Glutamatergic neuron (in vitro differentiated cells): ENCODE data around the gene SLC12A9. TPM values are rescaled to one million over a fixed set of nuclear protein-coding genes. Genes with fewer than 3 reads are reported as not detected.

Experiments used
- DNase-seq: peaks from one replicate; pipeline ENCODE4 v3.0.0; 2022
- H3K27ac Mint-ChIP-seq: one replicate; pipeline ENCODE4 v1.8.0; 2020; ENCODE audit warnings: mild to moderate bottlenecking, mixed read lengths, inconsistent platforms; ENCODE audit not compliant: unreplicated experiment
- H3K27me3 Mint-ChIP-seq: one replicate; pipeline ENCODE4 v1.8.0; 2020; ENCODE audit warnings: mild to moderate bottlenecking, moderate library complexity, mixed read lengths, inconsistent platforms; ENCODE audit not compliant: unreplicated experiment
- H3K36me3 Mint-ChIP-seq: one replicate; pipeline ENCODE4 v1.8.0; 2020; ENCODE audit warnings: mild to moderate bottlenecking, mixed read lengths, inconsistent platforms; ENCODE audit not compliant: unreplicated experiment
- H3K4me1 Mint-ChIP-seq: one replicate; pipeline ENCODE4 v1.8.0; 2020; ENCODE audit warnings: mild to moderate bottlenecking, low read depth, mixed read lengths, inconsistent platforms; ENCODE audit not compliant: unreplicated experiment
- H3K4me3 Mint-ChIP-seq: one replicate; pipeline ENCODE4 v1.8.0; 2020; ENCODE audit warnings: mild to moderate bottlenecking, mixed read lengths, inconsistent platforms; ENCODE audit not compliant: unreplicated experiment
- H3K9me3 Mint-ChIP-seq: one replicate; pipeline ENCODE4 v1.8.0; 2020; ENCODE audit warnings: mild to moderate bottlenecking, moderate library complexity, mixed read lengths, inconsistent platforms; ENCODE audit not compliant: unreplicated experiment
- CTCF ChIP-seq: fragments of 200-600 bp; sonication (generic); IDR thresholded peaks from one replicate; pipeline ENCODE4 v1.5.0; 2021; ENCODE audit not compliant: partially characterized antibody, unreplicated experiment
- long read RNA-seq: library from polyadenylated mRNA; unstranded; transcript quantifications from one replicate; pipeline ENCODE4 v2.0.0, GENCODE V29; 2020; ENCODE audit not compliant: unreplicated experiment
- total RNA-seq: library from RNA; stranded (reverse); fragmentation: NEBNext Ultra II Directional; extraction: Animal tissue kit (Norgen Biotek cat#: 25700); gene quantifications from one replicate; pipeline ENCODE4 v1.2.1, GENCODE V29; 2021; ENCODE audit not compliant: unreplicated experiment

The SLC12A9 gene, protein sequence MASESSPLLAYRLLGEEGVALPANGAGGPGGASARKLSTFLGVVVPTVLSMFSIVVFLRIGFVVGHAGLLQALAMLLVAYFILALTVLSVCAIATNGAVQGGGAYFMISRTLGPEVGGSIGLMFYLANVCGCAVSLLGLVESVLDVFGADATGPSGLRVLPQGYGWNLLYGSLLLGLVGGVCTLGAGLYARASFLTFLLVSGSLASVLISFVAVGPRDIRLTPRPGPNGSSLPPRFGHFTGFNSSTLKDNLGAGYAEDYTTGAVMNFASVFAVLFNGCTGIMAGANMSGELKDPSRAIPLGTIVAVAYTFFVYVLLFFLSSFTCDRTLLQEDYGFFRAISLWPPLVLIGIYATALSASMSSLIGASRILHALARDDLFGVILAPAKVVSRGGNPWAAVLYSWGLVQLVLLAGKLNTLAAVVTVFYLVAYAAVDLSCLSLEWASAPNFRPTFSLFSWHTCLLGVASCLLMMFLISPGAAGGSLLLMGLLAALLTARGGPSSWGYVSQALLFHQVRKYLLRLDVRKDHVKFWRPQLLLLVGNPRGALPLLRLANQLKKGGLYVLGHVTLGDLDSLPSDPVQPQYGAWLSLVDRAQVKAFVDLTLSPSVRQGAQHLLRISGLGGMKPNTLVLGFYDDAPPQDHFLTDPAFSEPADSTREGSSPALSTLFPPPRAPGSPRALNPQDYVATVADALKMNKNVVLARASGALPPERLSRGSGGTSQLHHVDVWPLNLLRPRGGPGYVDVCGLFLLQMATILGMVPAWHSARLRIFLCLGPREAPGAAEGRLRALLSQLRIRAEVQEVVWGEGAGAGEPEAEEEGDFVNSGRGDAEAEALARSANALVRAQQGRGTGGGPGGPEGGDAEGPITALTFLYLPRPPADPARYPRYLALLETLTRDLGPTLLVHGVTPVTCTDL
- 36.7 TPM for total RNA-seq
- long read RNA-seq, partial matches to known transcripts = 0 of 4 reads
- long read RNA-seq, other reads (novel, unspliced or antisense) = 4 of 4 reads

GRCh38 chr7:100852048-100852872, at the start of gene SLC12A9:
Gene SLC12A9, plus strand, starts transcription at chr7:100852713. Its CDS starts 1,485 bp downstream, at chr7:100854198.
- peaks cover 1% of the 10 kb centered on the region for H3K9me3 Mint-ChIP-seq
- peaks cover 4% of the 10 kb centered on the region for H3K27me3 Mint-ChIP-seq
- DNase-seq = peak; percentile 90
- peak within 1 kb of the TSS; percentile 28 for H3K27ac Mint-ChIP-seq
- peak; percentile 81 for TF ChIP-seq CTCF
- no peaks in the 10 kb centered on the region for H3K4me1 Mint-ChIP-seq
- H3K4me3 Mint-ChIP-seq = peak within 1 kb of the TSS; percentile 92
- no peaks in the 10 kb centered on the region for H3K36me3 Mint-ChIP-seq

GRCh38 chr7:100802951-100803350, 49.6 kb upstream of the SLC12A9 start:
- no peak for TF ChIP-seq CTCF
- Mint-ChIP-seq H3K27me3 (peaks cover 20% of the 10 kb centered on the region), H3K27ac (peak overlapping the region; percentile 98), H3K4me3 (peak overlapping the region; percentile 79), H3K9me3 (peaks cover 18% of the 10 kb centered on the region), H3K36me3 (peaks cover 3% of the 10 kb centered on the region), H3K4me1 (peaks cover 20% of the 10 kb centered on the region)
- no peak for DNase-seq

DNA sequence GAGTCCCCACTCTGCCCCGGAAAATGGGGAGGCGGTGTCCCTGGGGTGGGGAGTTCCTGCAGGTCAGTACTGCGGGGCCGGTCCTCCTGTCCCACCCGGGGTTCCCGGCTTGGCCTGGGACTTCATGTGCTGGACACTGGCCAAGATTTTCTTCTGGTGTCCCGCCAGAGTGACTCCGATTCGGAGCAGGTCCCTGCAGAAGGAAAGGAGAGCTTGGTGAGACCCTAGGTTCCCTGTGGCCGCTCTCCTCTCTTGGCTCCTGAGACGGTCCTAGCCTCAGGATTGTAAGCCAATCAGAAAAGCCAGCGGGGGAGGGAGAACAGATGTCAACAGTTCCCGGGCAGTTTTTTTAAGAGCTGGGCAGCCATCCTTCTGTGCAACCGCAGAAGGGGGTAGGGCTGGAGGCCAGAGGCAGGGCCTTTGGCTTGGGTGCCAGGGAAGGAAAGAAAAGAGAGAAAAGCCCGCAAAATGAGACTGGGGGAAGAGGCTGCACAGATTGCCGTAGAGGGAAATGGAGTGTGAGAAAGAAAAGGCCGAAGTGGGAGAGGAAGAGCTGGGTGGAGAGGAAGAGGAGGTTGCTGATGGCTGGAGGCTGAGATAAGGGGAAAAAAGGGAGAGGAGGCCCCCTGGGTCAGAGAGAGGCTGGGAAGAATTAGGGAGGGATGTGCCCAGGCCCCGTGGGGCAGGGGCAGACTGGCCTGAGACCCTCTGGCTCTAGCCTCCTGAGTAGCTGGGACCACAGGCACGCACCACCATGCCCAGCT, 48.9 kb upstream of the SLC12A9 start:
- Mint-ChIP-seq H3K4me3 (peak overlapping the region; percentile 76), H3K9me3 (peaks cover 15% of the 10 kb centered on the region), H3K27me3 (peaks cover 17% of the 10 kb centered on the region), H3K36me3 (peaks cover 3% of the 10 kb centered on the region), H3K4me1 (peaks cover 20% of the 10 kb centered on the region), H3K27ac (peak overlapping the region; percentile 98)
- DNase-seq = peak; percentile 82
- TF ChIP-seq CTCF = no peak

- H3K36me3 Mint-ChIP-seq = peaks cover 3% of the 10 kb centered on the region
- peaks cover 15% of the 10 kb centered on the region for H3K9me3 Mint-ChIP-seq
- TF ChIP-seq CTCF = no peak
These were observed 47.7 kb upstream of the SLC12A9 start for GRCh38 chr7:100804681-100805431.

More at GRCh38 chr7:100804681-100805431, 47.7 kb upstream of the SLC12A9 start:
- no peak for DNase-seq
- Mint-ChIP-seq H3K27ac (peak overlapping the region; percentile 98), H3K4me3 (no peak overlapping the region), H3K27me3 (peaks cover 21% of the 10 kb centered on the region), H3K4me1 (peaks cover 17% of the 10 kb centered on the region)
